Measurements from ENCODE around the gene TET2.

The TET2 gene

GRCh38 chr4:105146276-105147015, at the start of gene TET2:
Gene TET2 (plus strand): TSS chr4:105146876. CDS start chr4:105233943, 87,067 bp downstream.
- TF ChIP-seq, protein P1, sequence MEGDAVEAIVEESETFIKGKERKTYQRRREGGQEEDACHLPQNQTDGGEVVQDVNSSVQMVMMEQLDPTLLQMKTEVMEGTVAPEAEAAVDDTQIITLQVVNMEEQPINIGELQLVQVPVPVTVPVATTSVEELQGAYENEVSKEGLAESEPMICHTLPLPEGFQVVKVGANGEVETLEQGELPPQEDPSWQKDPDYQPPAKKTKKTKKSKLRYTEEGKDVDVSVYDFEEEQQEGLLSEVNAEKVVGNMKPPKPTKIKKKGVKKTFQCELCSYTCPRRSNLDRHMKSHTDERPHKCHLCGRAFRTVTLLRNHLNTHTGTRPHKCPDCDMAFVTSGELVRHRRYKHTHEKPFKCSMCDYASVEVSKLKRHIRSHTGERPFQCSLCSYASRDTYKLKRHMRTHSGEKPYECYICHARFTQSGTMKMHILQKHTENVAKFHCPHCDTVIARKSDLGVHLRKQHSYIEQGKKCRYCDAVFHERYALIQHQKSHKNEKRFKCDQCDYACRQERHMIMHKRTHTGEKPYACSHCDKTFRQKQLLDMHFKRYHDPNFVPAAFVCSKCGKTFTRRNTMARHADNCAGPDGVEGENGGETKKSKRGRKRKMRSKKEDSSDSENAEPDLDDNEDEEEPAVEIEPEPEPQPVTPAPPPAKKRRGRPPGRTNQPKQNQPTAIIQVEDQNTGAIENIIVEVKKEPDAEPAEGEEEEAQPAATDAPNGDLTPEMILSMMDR (IDR thresholded peaks at IDR 0.05; ENCODE audit: control insufficient read depth, insufficient read depth, low read depth, low read length, missing control alignments), result no peak
- peak; percentile 46 for DNase-seq (ENCODE audit: low read depth)
- H3K4me3 ChIP-seq (ENCODE audit: control insufficient read depth, low read depth, low read length), result peak within 1 kb of the TSS; percentile 59

DNA sequence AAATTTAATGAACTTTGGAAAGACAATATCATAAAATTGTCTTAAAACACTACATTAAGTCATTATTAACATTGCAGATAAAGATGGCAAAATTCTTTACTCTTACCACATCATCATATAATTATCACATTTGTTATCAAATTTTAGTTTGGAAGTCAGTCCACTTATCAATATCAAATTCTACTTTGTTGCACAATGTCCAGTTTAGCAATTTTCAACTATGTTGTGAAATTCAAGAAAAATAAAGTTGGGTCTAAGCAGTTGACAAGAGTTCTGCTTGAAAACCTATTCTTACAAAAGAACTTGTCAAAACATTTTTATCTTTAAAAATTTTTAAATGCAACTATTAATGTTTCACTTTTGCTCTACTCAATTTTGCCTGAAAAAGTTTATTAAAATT, 44.7 kb upstream of the TET2 start:
- DNase-seq (ENCODE audit: low read depth), result no peak
- no peak overlapping the region for H3K4me3 ChIP-seq (ENCODE audit: control insufficient read depth, low read depth, low read length)
- TF ChIP-seq, protein P1 (IDR thresholded peaks at IDR 0.05; ENCODE audit: control insufficient read depth, insufficient read depth, low read depth, low read length, missing control alignments), result no peak

- H3K4me3 ChIP-seq (ENCODE audit: control insufficient read depth, low read depth, low read length), result no peak overlapping the region
Observed at GRCh38 chr4:105106426-105106825, 40.2 kb upstream of the TET2 start.

DNA sequence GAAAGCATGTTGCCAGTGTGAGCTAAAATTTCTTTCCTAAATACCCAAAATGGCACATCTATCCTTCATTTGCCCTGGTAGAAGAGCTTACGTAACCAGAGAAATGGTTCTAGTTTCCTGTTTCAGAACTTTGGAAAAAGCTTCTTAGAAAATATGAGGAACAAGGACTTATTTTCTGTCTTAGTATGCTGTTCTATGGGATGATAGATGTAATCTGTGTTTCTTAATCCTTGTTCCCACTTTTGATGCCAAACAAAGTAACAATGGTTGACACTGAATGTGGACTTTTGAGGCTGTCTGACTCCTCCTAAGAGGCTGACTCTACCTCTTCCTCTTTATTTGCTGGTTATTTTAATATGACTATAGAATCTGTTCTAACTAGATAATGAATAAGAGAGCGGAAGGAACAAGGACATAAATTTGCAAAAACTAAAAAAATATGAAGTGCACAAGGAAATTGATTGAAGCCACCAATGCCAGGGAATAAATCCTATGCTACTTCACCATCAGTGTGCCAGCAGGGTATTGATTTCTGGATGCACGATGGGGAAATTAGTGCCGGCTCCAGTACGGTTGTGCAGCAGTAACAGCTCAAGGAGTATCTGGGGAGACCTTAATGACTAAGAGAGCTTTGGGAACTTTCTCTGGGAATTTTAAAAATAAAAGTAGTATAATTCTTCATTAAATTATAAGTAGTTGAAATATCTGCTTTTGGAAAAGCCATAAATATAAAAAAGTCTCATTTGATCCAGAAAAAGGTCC, 39.4 kb upstream of the TET2 start:
- TF ChIP-seq, protein P1 (IDR thresholded peaks at IDR 0.05; ENCODE audit: control insufficient read depth, insufficient read depth, low read depth, low read length, missing control alignments), result no peak
- no peak overlapping the region for H3K4me3 ChIP-seq (ENCODE audit: control insufficient read depth, low read depth, low read length)
- no peak for DNase-seq (ENCODE audit: low read depth)

More at GRCh38 chr4:105106426-105106825, 40.2 kb upstream of the TET2 start:
- TF ChIP-seq, protein P1 (IDR thresholded peaks at IDR 0.05; ENCODE audit: control insufficient read depth, insufficient read depth, low read depth, low read length, missing control alignments), result no peak
- DNase-seq (ENCODE audit: low read depth), result no peak

- H3K4me3 ChIP-seq (ENCODE audit: control insufficient read depth, low read depth, low read length), result no peak overlapping the region
- no peak for DNase-seq (ENCODE audit: low read depth)
- TF ChIP-seq, protein P1 (IDR thresholded peaks at IDR 0.05; ENCODE audit: control insufficient read depth, insufficient read depth, low read depth, low read length, missing control alignments), result no peak
Observed at GRCh38 chr4:105108971-105109370, 37.7 kb upstream of the TET2 start.

GRCh38 chr4:105112274-105112673, 34.4 kb upstream of the TET2 start:
- TF ChIP-seq, protein P1 (IDR thresholded peaks at IDR 0.05; ENCODE audit: control insufficient read depth, insufficient read depth, low read depth, low read length, missing control alignments), result no peak
- DNase-seq (ENCODE audit: low read depth), result no peak
- H3K4me3 ChIP-seq (ENCODE audit: control insufficient read depth, low read depth, low read length), result no peak overlapping the region

All from AG09309 (cell line).